K562 (cell line): ENCODE data around the gene TMEM132C.

ENCODE experiments used
- SP1 ChIP-seq: sonication (generic); formaldehyde crosslinking; IDR thresholded peaks from 2 replicates; pipeline ENCODE4 v1.8.1; 2022; ENCODE audit warnings: mild to moderate bottlenecking, missing genetic modification reagents
- ZNF274 ChIP-seq: IDR thresholded peaks from 2 replicates; pipeline ENCODE4 v1.6.1; 2011; ENCODE audit warnings: low read depth, mild to moderate bottlenecking, low read length, moderate library complexity, borderline replicate concordance
- TF ChIP-seq, protein P1 (sequence below): sonication (generic); formaldehyde crosslinking; IDR thresholded peaks from 2 replicates; pipeline ENCODE4 v1.9.0; 2022; ENCODE audit warnings: mild to moderate bottlenecking, missing genetic modification reagents
- TF ChIP-seq, protein P2 (sequence below): sonication (generic); formaldehyde crosslinking; IDR thresholded peaks from 2 replicates; pipeline ENCODE4 v1.8.1; 2023; ENCODE audit warnings: mild to moderate bottlenecking, missing genetic modification reagents, moderate library complexity
- TF ChIP-seq, protein P3 (sequence below): conservative IDR thresholded peaks from 2 replicates; pipeline ENCODE4 v1.6.1; 2011; ENCODE audit warnings: low read depth, mild to moderate bottlenecking, low read length; ENCODE audit not compliant: control insufficient read depth
- TF ChIP-seq, protein P4 (sequence below): sonication (generic); formaldehyde crosslinking; IDR thresholded peaks from 2 replicates; pipeline ENCODE4 v1.8.0; 2022; ENCODE audit warnings: mild to moderate bottlenecking, missing genetic modification reagents

DNA sequence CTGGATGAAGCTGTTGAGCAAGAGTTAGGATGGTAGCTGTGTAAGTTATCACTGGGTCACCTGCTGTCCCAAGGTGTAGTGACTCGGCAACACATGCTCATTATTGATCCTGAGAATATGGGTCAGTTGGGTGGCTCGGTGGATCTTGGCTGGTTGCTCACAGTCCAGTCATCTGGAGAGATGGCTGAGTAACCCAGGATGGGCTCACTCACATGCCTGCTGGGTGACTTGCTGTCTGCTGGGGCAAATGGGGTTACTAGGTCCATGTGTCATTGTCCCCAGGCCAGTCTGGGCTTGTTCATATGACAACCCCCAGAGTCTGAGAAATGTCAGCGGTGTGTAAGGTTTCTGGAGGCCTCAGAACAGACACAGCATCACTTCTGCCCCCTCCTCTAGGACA lies 487.3 kb downstream of the TMEM132C start:
- TF ChIP-seq, protein P1, sequence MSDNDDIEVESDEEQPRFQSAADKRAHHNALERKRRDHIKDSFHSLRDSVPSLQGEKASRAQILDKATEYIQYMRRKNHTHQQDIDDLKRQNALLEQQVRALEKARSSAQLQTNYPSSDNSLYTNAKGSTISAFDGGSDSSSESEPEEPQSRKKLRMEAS (CRISPR knock-in tag), result no peak
- TF ChIP-seq, protein P2, sequence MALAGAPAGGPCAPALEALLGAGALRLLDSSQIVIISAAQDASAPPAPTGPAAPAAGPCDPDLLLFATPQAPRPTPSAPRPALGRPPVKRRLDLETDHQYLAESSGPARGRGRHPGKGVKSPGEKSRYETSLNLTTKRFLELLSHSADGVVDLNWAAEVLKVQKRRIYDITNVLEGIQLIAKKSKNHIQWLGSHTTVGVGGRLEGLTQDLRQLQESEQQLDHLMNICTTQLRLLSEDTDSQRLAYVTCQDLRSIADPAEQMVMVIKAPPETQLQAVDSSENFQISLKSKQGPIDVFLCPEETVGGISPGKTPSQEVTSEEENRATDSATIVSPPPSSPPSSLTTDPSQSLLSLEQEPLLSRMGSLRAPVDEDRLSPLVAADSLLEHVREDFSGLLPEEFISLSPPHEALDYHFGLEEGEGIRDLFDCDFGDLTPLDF (CRISPR knock-in tag), result no peak
- TF ChIP-seq ZNF274 (no peak), SP1 (CRISPR knock-in tag) (no peak)
- TF ChIP-seq, protein P3, sequence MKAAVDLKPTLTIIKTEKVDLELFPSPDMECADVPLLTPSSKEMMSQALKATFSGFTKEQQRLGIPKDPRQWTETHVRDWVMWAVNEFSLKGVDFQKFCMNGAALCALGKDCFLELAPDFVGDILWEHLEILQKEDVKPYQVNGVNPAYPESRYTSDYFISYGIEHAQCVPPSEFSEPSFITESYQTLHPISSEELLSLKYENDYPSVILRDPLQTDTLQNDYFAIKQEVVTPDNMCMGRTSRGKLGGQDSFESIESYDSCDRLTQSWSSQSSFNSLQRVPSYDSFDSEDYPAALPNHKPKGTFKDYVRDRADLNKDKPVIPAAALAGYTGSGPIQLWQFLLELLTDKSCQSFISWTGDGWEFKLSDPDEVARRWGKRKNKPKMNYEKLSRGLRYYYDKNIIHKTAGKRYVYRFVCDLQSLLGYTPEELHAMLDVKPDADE, result no peak
- TF ChIP-seq, protein P4, sequence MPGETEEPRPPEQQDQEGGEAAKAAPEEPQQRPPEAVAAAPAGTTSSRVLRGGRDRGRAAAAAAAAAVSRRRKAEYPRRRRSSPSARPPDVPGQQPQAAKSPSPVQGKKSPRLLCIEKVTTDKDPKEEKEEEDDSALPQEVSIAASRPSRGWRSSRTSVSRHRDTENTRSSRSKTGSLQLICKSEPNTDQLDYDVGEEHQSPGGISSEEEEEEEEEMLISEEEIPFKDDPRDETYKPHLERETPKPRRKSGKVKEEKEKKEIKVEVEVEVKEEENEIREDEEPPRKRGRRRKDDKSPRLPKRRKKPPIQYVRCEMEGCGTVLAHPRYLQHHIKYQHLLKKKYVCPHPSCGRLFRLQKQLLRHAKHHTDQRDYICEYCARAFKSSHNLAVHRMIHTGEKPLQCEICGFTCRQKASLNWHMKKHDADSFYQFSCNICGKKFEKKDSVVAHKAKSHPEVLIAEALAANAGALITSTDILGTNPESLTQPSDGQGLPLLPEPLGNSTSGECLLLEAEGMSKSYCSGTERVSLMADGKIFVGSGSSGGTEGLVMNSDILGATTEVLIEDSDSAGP (CRISPR knock-in tag), result no peak
